ENCODE results near the gene SPRYD4.

Gene SPRYD4

GRCh38 chr12:56468216-56469006 lies at the start of gene SPRYD4:
SPRYD4 (plus strand) TSS chr12:56468578; CDS start chr12:56468592, 14 bp downstream.
- peak; percentile 58 for TF ChIP-seq CTCF (conservative IDR thresholded peaks at IDR 0.05)
- TF ChIP-seq ZFX (IDR thresholded peaks at IDR 0.05): no peak
- H3K27ac ChIP-seq: peak within 1 kb of the TSS; percentile 89

GRCh38 chr12:56420411-56420810 lies 48.0 kb upstream of the SPRYD4 start:
- no peak for TF ChIP-seq CTCF (conservative IDR thresholded peaks at IDR 0.05)
- TF ChIP-seq ZFX (IDR thresholded peaks at IDR 0.05): no peak
- H3K27ac ChIP-seq: no peak overlapping the region

- no peak overlapping the region for H3K27ac ChIP-seq
- no peak for TF ChIP-seq CTCF (conservative IDR thresholded peaks at IDR 0.05)
- TF ChIP-seq ZFX (IDR thresholded peaks at IDR 0.05): no peak
Measured at GRCh38 chr12:56425193-56425592, 43.2 kb upstream of the SPRYD4 start.

- TF ChIP-seq ZFX (IDR thresholded peaks at IDR 0.05) (no peak), CTCF (conservative IDR thresholded peaks at IDR 0.05) (no peak)
Measured at GRCh38 chr12:56425940-56426438, 42.4 kb upstream of the SPRYD4 start.

GRCh38 chr12:56431288-56431687 lies 37.1 kb upstream of the SPRYD4 start:
- TF ChIP-seq ZFX (IDR thresholded peaks at IDR 0.05) (no peak), CTCF (conservative IDR thresholded peaks at IDR 0.05) (no peak)
- no peak overlapping the region for H3K27ac ChIP-seq

More at GRCh38 chr12:56425940-56426438, 42.4 kb upstream of the SPRYD4 start:
- H3K27ac ChIP-seq: no peak overlapping the region

- no peak overlapping the region for H3K27ac ChIP-seq
- TF ChIP-seq ZFX (IDR thresholded peaks at IDR 0.05) (no peak), CTCF (conservative IDR thresholded peaks at IDR 0.05) (no peak)
Measured at GRCh38 chr12:56431850-56432249, 36.5 kb upstream of the SPRYD4 start.

- no peak overlapping the region for H3K27ac ChIP-seq
- TF ChIP-seq ZFX (IDR thresholded peaks at IDR 0.05): no peak
Measured at GRCh38 chr12:56434828-56435227, 33.5 kb upstream of the SPRYD4 start.
